ENCODE measurements around the gene ITPR1.

ITPR1 gene

DNA sequence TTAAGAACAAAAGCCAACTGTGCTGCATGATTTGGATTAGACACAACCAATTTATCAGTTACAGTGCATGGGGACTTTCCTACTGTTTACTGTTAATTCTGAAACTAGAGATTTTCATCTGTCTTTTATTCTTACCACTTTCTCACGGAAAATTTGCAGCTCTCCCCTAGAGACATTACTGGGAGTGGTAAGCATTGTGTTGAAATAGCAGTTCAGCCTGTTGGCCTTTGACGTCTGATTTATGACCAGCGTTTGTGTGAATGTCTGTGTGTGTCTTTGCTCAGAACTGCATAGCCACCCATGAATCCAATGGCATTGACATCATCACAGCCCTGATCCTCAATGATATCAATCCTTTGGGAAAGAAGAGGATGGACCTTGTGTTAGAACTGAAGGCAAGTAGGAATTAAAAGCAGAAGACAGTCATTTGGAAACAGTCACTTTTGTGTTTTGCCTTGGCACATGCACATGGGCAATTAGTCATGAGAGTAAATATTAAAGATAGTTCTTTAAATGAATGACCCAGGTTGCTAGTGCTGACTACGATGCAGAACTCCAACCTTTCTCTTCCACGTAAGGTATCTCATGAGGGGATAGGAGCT is 283.9 kb downstream of the ITPR1 start:
- no peak overlapping the region for H3K27ac ChIP-seq (ENCODE audit: low read length)
- H3K36me3 ChIP-seq (ENCODE audit: control insufficient read depth, low read depth, low read length) = no peaks in the 10 kb centered on the region
- H3K27me3 ChIP-seq (ENCODE audit: control insufficient read depth, insufficient read depth, low read length) = no peaks in the 10 kb centered on the region

DNA sequence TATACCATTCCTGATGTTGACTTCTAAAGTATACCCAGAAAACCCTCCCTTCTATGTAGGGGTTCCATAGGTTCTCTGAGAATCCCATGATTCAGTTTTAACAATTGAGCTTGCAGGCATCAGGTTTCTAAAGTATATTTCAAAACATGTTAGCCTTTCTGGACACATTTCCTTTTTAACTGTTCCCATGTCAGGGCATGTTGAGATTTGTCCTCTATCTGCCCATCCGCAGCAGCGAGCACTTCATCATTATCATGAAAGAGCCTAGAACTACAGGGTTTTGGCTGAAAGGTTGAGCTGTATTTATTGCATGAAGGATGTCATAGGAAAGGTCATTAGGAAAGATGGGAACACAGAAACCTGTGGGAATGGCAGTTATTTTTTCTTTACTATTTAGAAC is 285.0 kb downstream of the ITPR1 start:
- H3K4me1 ChIP-seq (ENCODE audit: control insufficient read depth, low read depth, low read length) = no peaks in the 10 kb centered on the region
- no peaks in the 10 kb centered on the region for H3K27me3 ChIP-seq (ENCODE audit: control insufficient read depth, insufficient read depth, low read length)
- no peak overlapping the region for H3K4me3 ChIP-seq (ENCODE audit: low read length)
- no peaks in the 10 kb centered on the region for H3K36me3 ChIP-seq (ENCODE audit: control insufficient read depth, low read depth, low read length)
- H3K27ac ChIP-seq (ENCODE audit: low read length) = no peak overlapping the region
- H3K9ac ChIP-seq (ENCODE audit: low read length) = no peak overlapping the region
- no peaks in the 10 kb centered on the region for H3K9me3 ChIP-seq (ENCODE audit: control insufficient read depth, low read depth, low read length)

More for the DNA sequence above, 283.9 kb downstream of the ITPR1 start:
- Histone ChIP-seq H3K4me3 (ENCODE audit: low read length) (no peak overlapping the region), H3K9me3 (ENCODE audit: control insufficient read depth, low read depth, low read length) (no peaks in the 10 kb centered on the region), H3K9ac (ENCODE audit: low read length) (no peak overlapping the region), H3K4me1 (ENCODE audit: control insufficient read depth, low read depth, low read length) (no peaks in the 10 kb centered on the region)

DNA sequence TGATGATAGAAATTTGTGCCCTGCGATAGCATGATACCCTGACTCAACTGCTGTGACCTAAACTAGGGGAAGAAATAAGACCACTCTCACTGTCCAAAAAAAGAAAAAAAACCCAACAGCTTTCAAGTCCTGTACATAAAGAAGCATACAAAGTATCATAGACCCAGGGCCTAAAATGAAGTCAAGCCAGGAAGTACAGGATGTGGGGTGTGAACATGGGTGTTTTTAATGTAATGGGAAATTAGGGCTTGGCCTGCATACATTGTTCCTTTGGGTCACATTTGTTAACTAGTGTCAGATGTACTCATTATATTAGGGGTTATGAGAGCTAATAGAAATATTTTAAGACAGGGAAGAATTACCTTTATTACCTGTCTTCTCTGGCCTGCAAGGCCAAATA is 285.6 kb downstream of the ITPR1 start:
- no peak overlapping the region for H3K27ac ChIP-seq (ENCODE audit: low read length)
- H3K4me1 ChIP-seq (ENCODE audit: control insufficient read depth, low read depth, low read length) = no peaks in the 10 kb centered on the region
- H3K9me3 ChIP-seq (ENCODE audit: control insufficient read depth, low read depth, low read length) = no peaks in the 10 kb centered on the region
- no peak overlapping the region for H3K4me3 ChIP-seq (ENCODE audit: low read length)
- no peaks in the 10 kb centered on the region for H3K27me3 ChIP-seq (ENCODE audit: control insufficient read depth, insufficient read depth, low read length)
- no peak overlapping the region for H3K9ac ChIP-seq (ENCODE audit: low read length)
- no peaks in the 10 kb centered on the region for H3K36me3 ChIP-seq (ENCODE audit: control insufficient read depth, low read depth, low read length)

DNA sequence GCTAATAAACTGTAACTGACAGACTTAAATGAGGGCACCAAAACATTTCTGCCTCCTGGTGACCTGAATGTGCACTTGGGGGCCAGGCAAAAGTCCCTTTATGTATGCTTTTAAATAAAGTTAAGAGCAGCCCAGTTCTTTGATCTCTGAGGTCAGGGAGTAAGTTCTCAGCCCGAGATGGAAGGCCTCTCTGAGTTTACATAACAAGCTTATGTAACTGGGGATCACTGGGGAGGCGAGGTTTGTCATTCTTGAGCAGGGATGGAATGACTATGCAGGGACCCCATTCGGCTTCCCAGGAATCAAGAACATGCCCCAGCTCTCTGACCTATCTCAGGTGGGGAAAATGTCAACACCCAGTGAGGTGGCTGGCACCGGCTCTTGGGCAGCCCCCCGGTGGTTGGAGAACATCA is 287.4 kb downstream of the ITPR1 start:
- no peak overlapping the region for H3K9ac ChIP-seq (ENCODE audit: low read length)
- no peaks in the 10 kb centered on the region for H3K36me3 ChIP-seq (ENCODE audit: control insufficient read depth, low read depth, low read length)
- H3K4me1 ChIP-seq (ENCODE audit: control insufficient read depth, low read depth, low read length) = no peaks in the 10 kb centered on the region
- no peaks in the 10 kb centered on the region for H3K27me3 ChIP-seq (ENCODE audit: control insufficient read depth, insufficient read depth, low read length)
- no peaks in the 10 kb centered on the region for H3K9me3 ChIP-seq (ENCODE audit: control insufficient read depth, low read depth, low read length)
- H3K4me3 ChIP-seq (ENCODE audit: low read length) = no peak overlapping the region
- no peak overlapping the region for H3K27ac ChIP-seq (ENCODE audit: low read length)

DNA sequence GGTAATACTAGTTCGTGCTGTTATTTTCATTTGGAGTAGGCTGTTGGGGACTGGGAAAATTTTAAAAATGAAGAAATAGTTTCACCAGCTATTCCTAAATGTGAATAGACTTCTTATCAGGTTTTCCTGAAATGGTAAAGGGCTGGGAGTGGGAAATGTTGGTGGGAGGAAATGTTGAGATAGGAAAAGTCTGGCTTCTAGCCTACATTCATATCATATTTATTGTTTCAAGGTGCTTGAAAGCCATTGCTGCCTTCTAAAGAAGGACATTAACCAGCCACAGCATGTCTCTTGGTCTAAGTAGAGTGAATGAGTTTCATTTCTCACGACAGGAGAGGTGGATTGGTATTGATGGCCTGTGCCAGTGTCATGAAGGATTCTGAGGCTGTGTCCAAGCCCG is 288.9 kb downstream of the ITPR1 start:
- Histone ChIP-seq H3K27ac (ENCODE audit: low read length) (no peak overlapping the region), H3K4me1 (ENCODE audit: control insufficient read depth, low read depth, low read length) (no peaks in the 10 kb centered on the region), H3K36me3 (ENCODE audit: control insufficient read depth, low read depth, low read length) (no peaks in the 10 kb centered on the region), H3K4me3 (ENCODE audit: low read length) (no peak overlapping the region), H3K9me3 (ENCODE audit: control insufficient read depth, low read depth, low read length) (no peaks in the 10 kb centered on the region), H3K9ac (ENCODE audit: low read length) (no peak overlapping the region), H3K27me3 (ENCODE audit: control insufficient read depth, insufficient read depth, low read length) (no peaks in the 10 kb centered on the region)

- Histone ChIP-seq H3K27ac (ENCODE audit: low read length) (no peak overlapping the region), H3K36me3 (ENCODE audit: control insufficient read depth, low read depth, low read length) (no peaks in the 10 kb centered on the region), H3K4me1 (ENCODE audit: control insufficient read depth, low read depth, low read length) (no peaks in the 10 kb centered on the region), H3K27me3 (ENCODE audit: control insufficient read depth, insufficient read depth, low read length) (no peaks in the 10 kb centered on the region), H3K9me3 (ENCODE audit: control insufficient read depth, low read depth, low read length) (no peaks in the 10 kb centered on the region), H3K9ac (ENCODE audit: low read length) (no peak overlapping the region), H3K4me3 (ENCODE audit: low read length) (no peak overlapping the region)
Observed at GRCh38 chr3:4785551-4785950, 292.4 kb downstream of the ITPR1 start.

DNA sequence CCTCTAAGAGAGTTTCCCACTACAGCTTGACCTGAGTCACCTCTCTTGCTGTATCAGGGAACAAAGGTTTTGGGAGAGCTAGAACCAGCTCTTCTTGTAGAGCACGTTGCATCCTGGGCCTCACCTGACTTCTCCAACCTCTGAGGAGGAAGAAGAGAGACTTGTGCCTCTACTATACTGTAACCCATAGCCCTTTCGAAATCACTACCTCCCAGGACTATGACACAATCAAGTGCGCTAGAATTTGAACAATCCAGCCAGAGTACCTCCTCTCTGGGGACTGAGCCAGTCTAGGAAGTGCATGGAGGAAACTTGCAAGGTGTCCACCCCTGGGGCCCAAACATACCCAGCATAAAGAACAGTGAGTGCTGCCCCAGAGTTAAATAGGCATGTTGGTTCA is 293.3 kb downstream of the ITPR1 start:
- Histone ChIP-seq H3K9me3 (ENCODE audit: control insufficient read depth, low read depth, low read length) (no peaks in the 10 kb centered on the region), H3K36me3 (ENCODE audit: control insufficient read depth, low read depth, low read length) (no peaks in the 10 kb centered on the region)

DNA sequence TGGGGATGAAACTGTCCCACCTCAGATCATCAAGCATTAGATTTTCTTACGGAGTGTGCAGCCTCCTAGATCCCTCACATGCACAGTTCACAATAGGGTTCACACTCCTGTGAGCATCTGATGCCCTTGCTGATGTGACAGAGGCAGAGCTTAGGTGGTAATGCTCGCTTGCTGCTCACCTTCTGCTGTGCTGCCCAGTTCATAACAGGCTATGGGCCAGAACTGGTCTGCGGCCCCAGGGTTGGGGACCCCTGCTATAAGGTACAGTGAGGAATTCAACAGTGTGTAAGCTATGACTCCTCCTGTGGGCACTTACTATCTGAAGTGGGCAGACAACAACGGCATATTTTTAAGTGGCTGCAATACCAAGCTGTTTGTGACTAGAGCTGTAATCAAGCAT is 298.2 kb downstream of the ITPR1 start:
- no peaks in the 10 kb centered on the region for H3K4me1 ChIP-seq (ENCODE audit: control insufficient read depth, low read depth, low read length)
- H3K9me3 ChIP-seq (ENCODE audit: control insufficient read depth, low read depth, low read length) = no peaks in the 10 kb centered on the region
- no peak overlapping the region for H3K4me3 ChIP-seq (ENCODE audit: low read length)
- H3K9ac ChIP-seq (ENCODE audit: low read length) = no peak overlapping the region
- no peaks in the 10 kb centered on the region for H3K36me3 ChIP-seq (ENCODE audit: control insufficient read depth, low read depth, low read length)
- no peak overlapping the region for H3K27ac ChIP-seq (ENCODE audit: low read length)
- no peaks in the 10 kb centered on the region for H3K27me3 ChIP-seq (ENCODE audit: control insufficient read depth, insufficient read depth, low read length)

More for the DNA sequence above, 293.3 kb downstream of the ITPR1 start:
- Histone ChIP-seq H3K9ac (ENCODE audit: low read length) (no peak overlapping the region), H3K4me1 (ENCODE audit: control insufficient read depth, low read depth, low read length) (no peaks in the 10 kb centered on the region), H3K4me3 (ENCODE audit: low read length) (no peak overlapping the region), H3K27ac (ENCODE audit: low read length) (no peak overlapping the region), H3K27me3 (ENCODE audit: control insufficient read depth, insufficient read depth, low read length) (no peaks in the 10 kb centered on the region)

DNA sequence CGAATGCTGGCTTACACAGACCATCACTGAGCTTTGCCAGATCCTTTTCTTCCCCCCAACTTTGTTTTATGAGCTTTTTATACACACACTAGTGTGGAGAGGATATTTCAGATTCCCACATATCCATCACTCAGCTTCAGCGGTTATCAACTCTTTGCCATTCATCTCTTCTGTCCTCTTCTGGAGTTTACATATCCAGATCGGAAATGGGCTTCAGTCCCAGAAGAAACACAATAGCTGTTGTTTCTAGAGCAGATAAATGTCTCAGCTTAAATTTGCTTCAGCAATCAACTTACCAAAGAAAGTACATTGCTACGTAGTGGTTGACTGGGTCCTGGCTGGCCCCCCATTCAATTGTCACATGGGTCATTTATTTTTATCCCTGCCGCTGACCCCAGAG is 300.2 kb downstream of the ITPR1 start:
- Histone ChIP-seq H3K36me3 (ENCODE audit: control insufficient read depth, low read depth, low read length) (no peaks in the 10 kb centered on the region), H3K4me1 (ENCODE audit: control insufficient read depth, low read depth, low read length) (no peaks in the 10 kb centered on the region), H3K27me3 (ENCODE audit: control insufficient read depth, insufficient read depth, low read length) (no peaks in the 10 kb centered on the region), H3K4me3 (ENCODE audit: low read length) (no peak overlapping the region), H3K9ac (ENCODE audit: low read length) (no peak overlapping the region), H3K9me3 (ENCODE audit: control insufficient read depth, low read depth, low read length) (no peaks in the 10 kb centered on the region), H3K27ac (ENCODE audit: low read length) (no peak overlapping the region)

DNA sequence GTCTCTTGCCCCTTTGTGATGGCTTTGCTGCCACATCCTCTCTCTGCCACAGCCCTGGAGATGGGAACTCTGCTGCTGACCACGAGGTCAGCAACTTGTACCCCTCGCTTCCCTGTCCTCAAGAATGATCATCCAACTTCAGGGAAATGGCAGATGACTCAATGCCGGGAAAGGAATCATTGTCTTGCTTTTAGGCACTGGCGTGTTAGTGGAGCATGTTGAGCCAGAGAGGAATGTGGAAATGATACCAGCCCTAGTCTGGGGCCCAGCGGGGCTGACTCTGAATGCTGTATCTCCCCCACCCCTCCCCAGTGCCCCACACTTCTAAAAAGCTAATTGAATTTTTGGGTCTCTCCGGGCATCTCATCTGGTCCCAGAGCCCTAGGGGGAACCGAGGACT is 301.2 kb downstream of the ITPR1 start:
- H3K36me3 ChIP-seq (ENCODE audit: control insufficient read depth, low read depth, low read length) = no peaks in the 10 kb centered on the region
- H3K27me3 ChIP-seq (ENCODE audit: control insufficient read depth, insufficient read depth, low read length) = no peaks in the 10 kb centered on the region
- no peak overlapping the region for H3K27ac ChIP-seq (ENCODE audit: low read length)
- no peaks in the 10 kb centered on the region for H3K4me1 ChIP-seq (ENCODE audit: control insufficient read depth, low read depth, low read length)
- H3K4me3 ChIP-seq (ENCODE audit: low read length) = no peak overlapping the region
- H3K9ac ChIP-seq (ENCODE audit: low read length) = no peak overlapping the region
- H3K9me3 ChIP-seq (ENCODE audit: control insufficient read depth, low read depth, low read length) = no peaks in the 10 kb centered on the region

- no peaks in the 10 kb centered on the region for H3K36me3 ChIP-seq (ENCODE audit: control insufficient read depth, low read depth, low read length)
- H3K27me3 ChIP-seq (ENCODE audit: control insufficient read depth, insufficient read depth, low read length) = no peaks in the 10 kb centered on the region
- H3K9ac ChIP-seq (ENCODE audit: low read length) = no peak overlapping the region
- H3K4me3 ChIP-seq (ENCODE audit: low read length) = no peak overlapping the region
- H3K4me1 ChIP-seq (ENCODE audit: control insufficient read depth, low read depth, low read length) = no peaks in the 10 kb centered on the region
- H3K9me3 ChIP-seq (ENCODE audit: control insufficient read depth, low read depth, low read length) = no peaks in the 10 kb centered on the region
- H3K27ac ChIP-seq (ENCODE audit: low read length) = no peak overlapping the region
Observed at GRCh38 chr3:4794798-4795197, 301.6 kb downstream of the ITPR1 start.

DNA sequence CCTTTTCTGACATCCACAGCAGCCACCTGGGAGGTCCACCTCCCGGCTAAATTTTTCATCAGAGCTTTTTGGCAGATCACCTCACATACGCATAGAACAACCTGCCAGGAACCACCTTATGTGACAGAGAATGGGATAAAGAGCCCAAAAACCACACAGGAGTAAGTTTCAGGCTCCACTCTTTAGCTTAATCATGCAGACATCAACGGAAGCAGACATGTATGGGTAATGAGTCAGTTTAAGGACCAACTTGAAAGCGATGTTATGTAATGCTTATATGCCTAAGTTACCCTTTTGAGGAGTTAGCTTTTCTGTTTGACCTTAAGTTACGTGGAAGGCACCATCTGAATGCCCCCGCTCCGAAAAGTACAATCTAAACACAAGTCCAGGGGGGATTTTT is 302.8 kb downstream of the ITPR1 start:
- H3K4me1 ChIP-seq (ENCODE audit: control insufficient read depth, low read depth, low read length) = no peaks in the 10 kb centered on the region
- no peak overlapping the region for H3K27ac ChIP-seq (ENCODE audit: low read length)
- no peaks in the 10 kb centered on the region for H3K36me3 ChIP-seq (ENCODE audit: control insufficient read depth, low read depth, low read length)
- H3K4me3 ChIP-seq (ENCODE audit: low read length) = no peak overlapping the region
- no peak overlapping the region for H3K9ac ChIP-seq (ENCODE audit: low read length)
- no peaks in the 10 kb centered on the region for H3K9me3 ChIP-seq (ENCODE audit: control insufficient read depth, low read depth, low read length)
- no peaks in the 10 kb centered on the region for H3K27me3 ChIP-seq (ENCODE audit: control insufficient read depth, insufficient read depth, low read length)
